Liver (tissue), 9 donors: ENCODE results near the gene GYG2. TPM values are rescaled to one million over a fixed set of nuclear protein-coding genes. Genes with fewer than 3 reads are reported as not detected.
A peak's percentile ranks its signal among the peaks of the same experiment; 100 is the strongest.

Experiments used
- DNase-seq: peaks from one replicate; pipeline ENCODE4 v3.0.0-alpha.2; 2017; ENCODE audit warnings: low spot score
- H3K27ac ChIP-seq, 2 donors: one replicate each; pipeline ENCODE4 v1.7.0; 2013; ENCODE audit warnings: inconsistent platforms in 2 of 2, low read length in 2 of 2, control low read depth in 1 of 2, low read depth in 1 of 2, mild to moderate bottlenecking in 1 of 2
- H3K27me3 ChIP-seq, 4 donors: one replicate each; pipeline versions ENCODE4 v1.6.1 to v1.7.0; 2013; ENCODE audit warnings: low read length in 3 of 4, inconsistent platforms in 1 of 4, mild to moderate bottlenecking in 1 of 4, moderate library complexity in 1 of 4; ENCODE audit not compliant: control insufficient read depth in 4 of 4, insufficient read depth in 4 of 4
- H3K36me3 ChIP-seq, 4 donors: one replicate each; pipeline versions ENCODE4 v1.6.1 to v1.7.0; 2013; ENCODE audit warnings: low read length in 3 of 4, mild to moderate bottlenecking in 3 of 4, low read depth in 1 of 4, moderate library complexity in 1 of 4; ENCODE audit not compliant: control insufficient read depth in 4 of 4, insufficient read depth in 3 of 4
- H3K4me1 ChIP-seq, 4 donors: one replicate each; pipeline versions ENCODE4 v1.6.1 to v1.7.0; 2013; ENCODE audit warnings: low read length in 3 of 4, mild to moderate bottlenecking in 3 of 4, moderate library complexity in 1 of 4; ENCODE audit not compliant: control insufficient read depth in 4 of 4, insufficient read depth in 4 of 4
- H3K4me3 ChIP-seq, 3 donors: one replicate each; pipeline versions ENCODE4 v1.6.1 to v1.7.0; 2013; ENCODE audit warnings: low read length in 3 of 3, control low read depth in 1 of 3, low read depth in 1 of 3, mild to moderate bottlenecking in 1 of 3
- H3K9ac ChIP-seq, 2 donors: one replicate each; pipeline ENCODE4 v1.7.0; 2013; ENCODE audit warnings: low read length in 2 of 2, mild to moderate bottlenecking in 2 of 2, moderate library complexity in 2 of 2, control low read depth in 1 of 2, low read depth in 1 of 2
- H3K9me3 ChIP-seq, 4 donors: one replicate each; pipeline versions ENCODE4 v1.6.1 to v1.7.0; 2013; ENCODE audit warnings: low read length in 3 of 4; ENCODE audit not compliant: control insufficient read depth in 4 of 4
- EGR1 ChIP-seq, 2 donors: IDR thresholded peaks; 2 replicates each; pipeline ENCODE4 v1.6.1; 2016 to 2018; ENCODE audit warnings: antibody characterized with exemption in 2 of 2, low read depth in 2 of 2
- FOXA2 ChIP-seq: IDR thresholded peaks from 2 replicates; pipeline ENCODE4 v1.6.1; 2016; ENCODE audit warnings: antibody characterized with exemption
- GABPA ChIP-seq, 2 donors: IDR thresholded peaks in 1 of 2; conservative IDR thresholded peaks in 1 of 2; 2 replicates each; pipeline ENCODE4 v1.6.1; 2016; ENCODE audit warnings: antibody characterized with exemption in 2 of 2, mild to moderate bottlenecking in 1 of 2, moderate library complexity in 1 of 2
- HNF4A ChIP-seq, 2 donors: conservative IDR thresholded peaks; 2 replicates each; pipeline ENCODE4 v1.6.1; 2016; ENCODE audit warnings: antibody characterized with exemption in 2 of 2, mild to moderate bottlenecking in 2 of 2
- HNF4G ChIP-seq: IDR thresholded peaks from 2 replicates; pipeline ENCODE4 v1.6.1; 2016; ENCODE audit warnings: antibody characterized with exemption
- JUND ChIP-seq, 2 donors: IDR thresholded peaks; 2 replicates each; pipeline ENCODE4 v1.6.1; 2016; ENCODE audit warnings: antibody characterized with exemption in 2 of 2
- NR2F2 ChIP-seq: IDR thresholded peaks from 2 replicates; pipeline ENCODE4 v1.6.1; 2016; ENCODE audit warnings: antibody characterized with exemption
- RAD21 ChIP-seq, 2 donors: IDR thresholded peaks; 2 replicates each; pipeline ENCODE4 v1.6.1; 2016; ENCODE audit warnings: antibody characterized with exemption in 2 of 2, mild to moderate bottlenecking in 2 of 2
- YY1 ChIP-seq: IDR thresholded peaks from 2 replicates; pipeline ENCODE4 v1.6.1; 2016; ENCODE audit warnings: antibody characterized with exemption, mild to moderate bottlenecking
- WGBS: extraction: QIAGEN DNeasy Blood & Tissue Kit; methylation state at CpG from one replicate; pipeline ENCODE4 v1.1.7; 2013; 5-methylcytosine and 5-hydroxymethylcytosine counted together
- polyA plus RNA-seq, 2 donors: library from polyadenylated mRNA; stranded (reverse) in 1 of 2; unstranded in 1 of 2; fragments of 200-250 nt in 1 of 2; fragments of >200 nt in 1 of 2; fragmentation: Nextera tagmentation in 1 of 2; extraction: Ambion mirVana in 1 of 2; gene quantifications; one replicate each; pipeline versions ENCODE4 v1.2.1 to v1.2.3, GENCODE V29; 2013 to 2015
- total RNA-seq, 2 donors: library from RNA; depleted of rRNA; stranded (reverse); fragments of >200 nt; gene quantifications; one replicate each; pipeline ENCODE4 v1.2.3, GENCODE V29; 2014
- TF ChIP-seq, protein P1 (sequence below): IDR thresholded peaks from 2 replicates; pipeline ENCODE4 v1.6.1; 2016; ENCODE audit warnings: antibody characterized with exemption, mild to moderate bottlenecking
- TF ChIP-seq, protein P2 (sequence below): IDR thresholded peaks from 2 replicates; pipeline ENCODE4 v1.6.1; 2016; ENCODE audit warnings: antibody characterized with exemption
- TF ChIP-seq, protein P3 (sequence below): fragments of 150-350 bp; IDR thresholded peaks from 2 replicates; pipeline ENCODE4 v1.5.1; 2017; ENCODE audit warnings: improper control_type of control experiment, low read depth, low read length; ENCODE audit not compliant: missing input control
- TF ChIP-seq, protein P4 (sequence below): IDR thresholded peaks from 2 replicates; pipeline ENCODE4 v1.6.1; 2016; ENCODE audit warnings: antibody characterized with exemption
- donor health status: healthy.
- donor health status: healthy.
- donor health status: healthy.
- donor health status: healthy.
- donor health status: healthy.

The GYG2 gene
- total and polyA plus RNA-seq, 4 donors, result 11.3 to 32.6 (median 14.3) TPM

DNA sequence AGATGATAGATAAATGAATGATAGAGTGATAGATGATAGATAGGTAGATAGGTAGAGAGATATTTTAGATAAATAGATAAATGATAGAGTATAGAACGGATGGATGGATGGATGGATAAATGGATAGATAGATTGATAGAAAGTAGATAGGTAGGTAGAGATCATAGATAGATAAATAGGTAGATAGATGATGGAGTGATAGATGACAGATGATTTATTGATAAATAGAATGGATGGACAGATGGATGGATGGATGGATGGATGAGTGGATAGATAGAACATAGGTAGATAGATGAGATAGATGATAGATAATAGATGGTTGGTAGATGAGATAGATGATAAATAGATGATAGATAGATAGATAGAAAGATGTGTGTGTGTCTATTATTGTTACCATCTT, 50.9 kb downstream of the GYG2 start:
- H3K4me3 ChIP-seq, result no peak overlapping the region
- H3K4me1 ChIP-seq, result peaks cover 0 to 3% (median 2%) of the 10 kb centered on the region in 4 donors
- TF ChIP-seq, protein P1, sequence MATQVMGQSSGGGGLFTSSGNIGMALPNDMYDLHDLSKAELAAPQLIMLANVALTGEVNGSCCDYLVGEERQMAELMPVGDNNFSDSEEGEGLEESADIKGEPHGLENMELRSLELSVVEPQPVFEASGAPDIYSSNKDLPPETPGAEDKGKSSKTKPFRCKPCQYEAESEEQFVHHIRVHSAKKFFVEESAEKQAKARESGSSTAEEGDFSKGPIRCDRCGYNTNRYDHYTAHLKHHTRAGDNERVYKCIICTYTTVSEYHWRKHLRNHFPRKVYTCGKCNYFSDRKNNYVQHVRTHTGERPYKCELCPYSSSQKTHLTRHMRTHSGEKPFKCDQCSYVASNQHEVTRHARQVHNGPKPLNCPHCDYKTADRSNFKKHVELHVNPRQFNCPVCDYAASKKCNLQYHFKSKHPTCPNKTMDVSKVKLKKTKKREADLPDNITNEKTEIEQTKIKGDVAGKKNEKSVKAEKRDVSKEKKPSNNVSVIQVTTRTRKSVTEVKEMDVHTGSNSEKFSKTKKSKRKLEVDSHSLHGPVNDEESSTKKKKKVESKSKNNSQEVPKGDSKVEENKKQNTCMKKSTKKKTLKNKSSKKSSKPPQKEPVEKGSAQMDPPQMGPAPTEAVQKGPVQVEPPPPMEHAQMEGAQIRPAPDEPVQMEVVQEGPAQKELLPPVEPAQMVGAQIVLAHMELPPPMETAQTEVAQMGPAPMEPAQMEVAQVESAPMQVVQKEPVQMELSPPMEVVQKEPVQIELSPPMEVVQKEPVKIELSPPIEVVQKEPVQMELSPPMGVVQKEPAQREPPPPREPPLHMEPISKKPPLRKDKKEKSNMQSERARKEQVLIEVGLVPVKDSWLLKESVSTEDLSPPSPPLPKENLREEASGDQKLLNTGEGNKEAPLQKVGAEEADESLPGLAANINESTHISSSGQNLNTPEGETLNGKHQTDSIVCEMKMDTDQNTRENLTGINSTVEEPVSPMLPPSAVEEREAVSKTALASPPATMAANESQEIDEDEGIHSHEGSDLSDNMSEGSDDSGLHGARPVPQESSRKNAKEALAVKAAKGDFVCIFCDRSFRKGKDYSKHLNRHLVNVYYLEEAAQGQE, result no peak
- TF ChIP-seq GABPA (IDR thresholded peaks at IDR 0.05 in 1 of 2, conservative IDR thresholded peaks at IDR 0.05 in 1 of 2), result no peak
- no peak for DNase-seq
- no peaks in the 10 kb centered on the region for H3K27me3 ChIP-seq
- H3K9me3 ChIP-seq, result no peaks in the 10 kb centered on the region
- H3K9ac ChIP-seq, result no peak overlapping the region
- H3K36me3 ChIP-seq, result peaks cover 2 to 16% (median 5%) of the 10 kb centered on the region in 4 donors
- no peak overlapping the region for H3K27ac ChIP-seq
- 95% methylated on average over 1 of the region's 1 CpG for WGBS

DNA sequence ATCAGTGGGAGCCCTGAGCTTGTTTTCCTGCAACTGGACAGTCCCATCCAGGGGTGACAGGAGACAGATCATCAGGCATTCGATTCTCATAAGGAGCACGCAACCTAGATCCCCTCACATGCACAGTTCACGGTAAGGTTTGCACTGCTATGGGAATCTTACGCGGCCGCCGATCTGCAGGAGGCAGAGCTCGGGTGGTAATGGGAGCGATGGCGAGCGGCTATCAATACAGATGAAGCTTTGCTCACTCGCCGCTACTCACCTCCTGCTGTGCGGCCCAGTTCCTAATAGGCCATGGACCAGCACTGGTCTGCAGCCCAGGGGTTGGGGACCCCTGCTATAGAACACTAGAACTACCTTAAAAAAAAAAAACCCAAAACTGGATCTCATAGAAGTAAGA, 55.0 kb downstream of the GYG2 start:
- Histone ChIP-seq H3K9me3 (no peaks in the 10 kb centered on the region), H3K4me3 (no peak overlapping the region), H3K9ac (no peak overlapping the region), H3K36me3 (peaks cover 0 to 16% (median 5%) of the 10 kb centered on the region in 4 donors), H3K4me1 (peaks cover 0 to 5% (median 1%) of the 10 kb centered on the region in 4 donors), H3K27ac (no peak overlapping the region), H3K27me3 (no peaks in the 10 kb centered on the region)
- DNase-seq, result no peak
- no peak for TF ChIP-seq YY1
- no peak for TF ChIP-seq RAD21 (IDR thresholded peaks at IDR 0.05)
- TF ChIP-seq, protein P2, sequence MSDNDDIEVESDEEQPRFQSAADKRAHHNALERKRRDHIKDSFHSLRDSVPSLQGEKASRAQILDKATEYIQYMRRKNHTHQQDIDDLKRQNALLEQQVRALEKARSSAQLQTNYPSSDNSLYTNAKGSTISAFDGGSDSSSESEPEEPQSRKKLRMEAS, result no peak
- no peak for TF ChIP-seq NR2F2
- TF ChIP-seq EGR1 (IDR thresholded peaks at IDR 0.05; ENCODE audit: low read depth in 2 of 2), result no peak
- TF ChIP-seq, protein P3, sequence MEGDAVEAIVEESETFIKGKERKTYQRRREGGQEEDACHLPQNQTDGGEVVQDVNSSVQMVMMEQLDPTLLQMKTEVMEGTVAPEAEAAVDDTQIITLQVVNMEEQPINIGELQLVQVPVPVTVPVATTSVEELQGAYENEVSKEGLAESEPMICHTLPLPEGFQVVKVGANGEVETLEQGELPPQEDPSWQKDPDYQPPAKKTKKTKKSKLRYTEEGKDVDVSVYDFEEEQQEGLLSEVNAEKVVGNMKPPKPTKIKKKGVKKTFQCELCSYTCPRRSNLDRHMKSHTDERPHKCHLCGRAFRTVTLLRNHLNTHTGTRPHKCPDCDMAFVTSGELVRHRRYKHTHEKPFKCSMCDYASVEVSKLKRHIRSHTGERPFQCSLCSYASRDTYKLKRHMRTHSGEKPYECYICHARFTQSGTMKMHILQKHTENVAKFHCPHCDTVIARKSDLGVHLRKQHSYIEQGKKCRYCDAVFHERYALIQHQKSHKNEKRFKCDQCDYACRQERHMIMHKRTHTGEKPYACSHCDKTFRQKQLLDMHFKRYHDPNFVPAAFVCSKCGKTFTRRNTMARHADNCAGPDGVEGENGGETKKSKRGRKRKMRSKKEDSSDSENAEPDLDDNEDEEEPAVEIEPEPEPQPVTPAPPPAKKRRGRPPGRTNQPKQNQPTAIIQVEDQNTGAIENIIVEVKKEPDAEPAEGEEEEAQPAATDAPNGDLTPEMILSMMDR, result no peak
- no peak for TF ChIP-seq JUND (IDR thresholded peaks at IDR 0.05)
- 96% methylated on average over 14 of the region's 14 CpGs for WGBS

DNA sequence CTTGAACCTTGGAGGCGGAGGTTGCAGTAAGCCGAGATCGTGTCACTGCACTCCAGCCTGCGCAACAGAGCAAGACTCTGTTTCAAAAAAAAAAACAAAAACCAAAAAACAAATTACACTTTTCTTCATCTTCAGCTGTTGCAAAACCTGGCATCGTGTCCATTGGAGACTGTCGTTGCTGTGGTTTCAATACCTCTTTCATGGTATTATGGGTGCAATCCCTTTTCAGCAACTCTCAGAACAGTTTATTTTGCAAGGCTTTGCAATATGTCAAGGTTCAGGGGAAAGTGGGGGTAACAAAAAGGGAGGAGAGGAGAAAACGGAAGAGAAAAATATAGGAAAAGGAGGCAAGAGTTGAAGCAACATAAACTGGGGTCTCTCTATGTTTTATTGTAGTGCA, 59.6 kb downstream of the GYG2 start:
- Histone ChIP-seq H3K27ac (no peak overlapping the region), H3K9ac (no peak overlapping the region), H3K9me3 (no peaks in the 10 kb centered on the region), H3K4me1 (peaks cover 0 to 16% (median 12%) of the 10 kb centered on the region in 4 donors), H3K27me3 (no peaks in the 10 kb centered on the region), H3K4me3 (no peak overlapping the region), H3K36me3 (peaks cover 0 to 3% (median 0%) of the 10 kb centered on the region in 4 donors)
- DNase-seq, result no peak
- TF ChIP-seq HNF4G (no peak), HNF4A (conservative IDR thresholded peaks at IDR 0.05) (peak in 1 of 2 donors; percentile 8), FOXA2 (no peak), GABPA (IDR thresholded peaks at IDR 0.05 in 1 of 2, conservative IDR thresholded peaks at IDR 0.05 in 1 of 2) (no peak), JUND (IDR thresholded peaks at IDR 0.05) (no peak)
- TF ChIP-seq, protein P4, sequence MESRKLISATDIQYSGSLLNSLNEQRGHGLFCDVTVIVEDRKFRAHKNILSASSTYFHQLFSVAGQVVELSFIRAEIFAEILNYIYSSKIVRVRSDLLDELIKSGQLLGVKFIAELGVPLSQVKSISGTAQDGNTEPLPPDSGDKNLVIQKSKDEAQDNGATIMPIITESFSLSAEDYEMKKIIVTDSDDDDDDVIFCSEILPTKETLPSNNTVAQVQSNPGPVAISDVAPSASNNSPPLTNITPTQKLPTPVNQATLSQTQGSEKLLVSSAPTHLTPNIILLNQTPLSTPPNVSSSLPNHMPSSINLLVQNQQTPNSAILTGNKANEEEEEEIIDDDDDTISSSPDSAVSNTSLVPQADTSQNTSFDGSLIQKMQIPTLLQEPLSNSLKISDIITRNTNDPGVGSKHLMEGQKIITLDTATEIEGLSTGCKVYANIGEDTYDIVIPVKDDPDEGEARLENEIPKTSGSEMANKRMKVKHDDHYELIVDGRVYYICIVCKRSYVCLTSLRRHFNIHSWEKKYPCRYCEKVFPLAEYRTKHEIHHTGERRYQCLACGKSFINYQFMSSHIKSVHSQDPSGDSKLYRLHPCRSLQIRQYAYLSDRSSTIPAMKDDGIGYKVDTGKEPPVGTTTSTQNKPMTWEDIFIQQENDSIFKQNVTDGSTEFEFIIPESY, result no peak
- WGBS, result 56% methylated on average over 7 of the region's 7 CpGs
